GM12891 (cell line): ENCODE data around the gene C2orf72.

Source experiments
- POLR2A ChIP-seq: IDR thresholded peaks from 2 replicates; pipeline ENCODE4 v1.6.1; 2011; ENCODE audit warnings: low read depth, low read length, control low read depth
- POLR2AphosphoS5 ChIP-seq: IDR thresholded peaks from 2 replicates; pipeline ENCODE4 v1.6.1; 2011; ENCODE audit warnings: low read depth, low read length, control low read depth
- POU2F2 ChIP-seq: IDR thresholded peaks from 2 replicates; pipeline ENCODE4 v1.6.1; 2011; ENCODE audit warnings: low read depth, mild to moderate bottlenecking, control low read depth, low read length, moderate library complexity
- SPI1 ChIP-seq: IDR thresholded peaks from 2 replicates; pipeline ENCODE4 v1.6.1; 2011; ENCODE audit warnings: low read depth, low read length, control low read depth
- TAF1 ChIP-seq: IDR thresholded peaks from 2 replicates; pipeline ENCODE4 v1.6.1; 2011; ENCODE audit warnings: low read depth, low read length, control low read depth

- no peak for TF ChIP-seq TAF1
- TF ChIP-seq POLR2AphosphoS5: no peak
- no peak for TF ChIP-seq POLR2A
- no peak for TF ChIP-seq SPI1
- no peak for TF ChIP-seq POU2F2
Observed at GRCh38 chr2:231047923-231048915, 10.9 kb downstream of the C2orf72 start.
